K562 (cell line): Measurements from ENCODE around the gene EAPP. TPM values are rescaled to one million over a fixed set of nuclear protein-coding genes. Genes with fewer than 3 reads are reported as not detected.

Source experiments
- ATAC-seq: fragments of 200-7000 bp; cut with Tn5 transposase; 3 replicates; pipeline ENCODE4 v1.9.1; 2020; ENCODE audit warnings: moderate library complexity
- BruUV-seq: library from RNA; stranded (reverse); fragments of 400-500 nt; replicated peaks from 2 replicates; lab custom pipeline; 2021; lab: Mats Ljungman, UMichigan
- CTCF ChIA-PET: fragments of 300-600 bp; formaldehyde crosslinking; extraction: SDS; loops from one replicate; lab custom pipeline; 2021; ENCODE audit warnings: low intra/inter-chr PET ratio; lab: Yijun Ruan, JAX
- POLR2A ChIA-PET: fragments of 300-600, 350-650 bp; sonication (Branson Sonifier 250); formaldehyde crosslinking; extraction: SDS; loops from one replicate; lab custom pipeline; 2021; ENCODE audit warnings: antibody characterized with exemption, inconsistent platforms; lab: Yijun Ruan, JAX
- DNase-seq, 4 experiments: peaks; one replicate each; pipeline versions ENCODE4 v3.0.0 to v3.0.0-alpha.2; 2011 to 2018; ENCODE audit warnings: low spot score in 3 of 4, mixed read lengths in 3 of 4; ENCODE audit errors: extremely low read depth in 1 of 4
- FAIRE-seq: peaks from 2 replicates; lab custom pipeline; 2011; peaks lifted over from hg19 to GRCh38; lab: Jason Lieb, UNC
- H2AFZ ChIP-seq: 2 replicates; pipeline ENCODE4 v1.6.0; 2011; ENCODE audit warnings: low read depth, low read length, control low read depth, inconsistent platforms
- H3K27ac ChIP-seq: fragments of 200-600 bp; 3 replicates; pipeline ENCODE4 v1.8.0; 2011; ENCODE audit warnings: low read depth, mild to moderate bottlenecking, control low read depth, inconsistent platforms, low read length, moderate library complexity, mixed read lengths; ENCODE audit errors: extremely low read depth
- H3K27me3 ChIP-seq, 2 experiments: fragments of 300-600 bp in 1 of 2; 2 replicates in 1 of 2; 3 replicates in 1 of 2; pipeline versions ENCODE4 v1.6.0 to v1.8.0; 2011; ENCODE audit warnings: inconsistent platforms in 2 of 2, low read length in 2 of 2, mild to moderate bottlenecking in 1 of 2, mixed read lengths in 1 of 2, moderate library complexity in 1 of 2; ENCODE audit not compliant: control insufficient read depth in 2 of 2, insufficient read depth in 2 of 2
- H3K36me3 ChIP-seq: fragments of 300-600 bp; 3 replicates; pipeline ENCODE4 v1.8.0; 2011; ENCODE audit warnings: mild to moderate bottlenecking, low read length, inconsistent platforms; ENCODE audit not compliant: control insufficient read depth, insufficient read depth
- H3K4me1 ChIP-seq, 2 experiments: fragments of 200-600 bp in 1 of 2; replicated peaks in 1 of 2; 2 replicates in 1 of 2; 3 replicates in 1 of 2; pipeline versions ENCODE4 v1.5.1 to v1.8.0; 2011; ENCODE audit warnings: inconsistent platforms in 2 of 2, low read length in 2 of 2, mild to moderate bottlenecking in 1 of 2, mixed read lengths in 1 of 2, moderate library complexity in 1 of 2; ENCODE audit not compliant: control insufficient read depth in 2 of 2, insufficient read depth in 2 of 2
- H3K4me2 ChIP-seq: 2 replicates; pipeline ENCODE4 v1.6.1; 2011; ENCODE audit warnings: low read length, control low read depth, inconsistent platforms, mixed read lengths; ENCODE audit not compliant: insufficient read depth
- H3K4me3 ChIP-seq: fragments of 200-600 bp; sonication (generic), shearing (Covaris generic); 2 replicates; pipeline ENCODE4 v1.5.1; 2016; ENCODE audit warnings: control low read depth, inconsistent platforms
- H3K79me2 ChIP-seq: fragments of 200-600 bp; 3 replicates; pipeline ENCODE4 v1.8.0; 2011; ENCODE audit warnings: low read length, inconsistent platforms; ENCODE audit not compliant: control insufficient read depth, insufficient read depth
- H3K9ac ChIP-seq, 2 experiments: 2 replicates each; pipeline versions ENCODE4 v1.6.0 to v1.6.1; 2011; ENCODE audit warnings: low read depth in 2 of 2, low read length in 2 of 2, control low read depth in 1 of 2, inconsistent platforms in 1 of 2, mild to moderate bottlenecking in 1 of 2, mixed read lengths in 1 of 2; ENCODE audit not compliant: insufficient read depth in 1 of 2
- H3K9me1 ChIP-seq: one replicate; pipeline ENCODE4 v1.6.0; 2011; ENCODE audit warnings: inconsistent platforms, mild to moderate bottlenecking, low read length, moderate library complexity; ENCODE audit not compliant: control insufficient read depth, insufficient read depth
- H3K9me3 ChIP-seq: replicated peaks from 2 replicates; pipeline ENCODE4 v1.5.1; 2011; ENCODE audit warnings: low read depth, low read length, inconsistent platforms; ENCODE audit not compliant: control insufficient read depth, insufficient read depth
- H4K20me1 ChIP-seq: replicated peaks from 2 replicates; pipeline ENCODE4 v1.6.1; 2011; ENCODE audit warnings: low read length, inconsistent platforms, mixed read lengths; ENCODE audit not compliant: control insufficient read depth, insufficient read depth
- BMI1 ChIP-seq: fragments of 150-350 bp; IDR thresholded peaks from 2 replicates; pipeline ENCODE4 v1.6.1; 2014; ENCODE audit warnings: low read length
- BRD9 ChIP-seq: fragments of 450-650 bp; IDR thresholded peaks from 2 replicates; pipeline ENCODE4 v1.6.1; 2018; ENCODE audit warnings: low read depth; ENCODE audit not compliant: partially characterized antibody
- CCNT2 ChIP-seq: IDR thresholded peaks from 2 replicates; pipeline ENCODE4 v1.6.1; 2011; ENCODE audit warnings: borderline replicate concordance, low read depth, mild to moderate bottlenecking, moderate library complexity, mixed read lengths, low read length; ENCODE audit not compliant: insufficient read length; ENCODE audit errors: extremely low read depth
- FIP1L1 ChIP-seq: fragments of 200-400 bp; formaldehyde crosslinking; IDR thresholded peaks from 2 replicates; pipeline ENCODE4 v1.6.1; 2018; ENCODE audit warnings: mild to moderate bottlenecking, low read depth, low read length; ENCODE audit not compliant: poor library complexity, severe bottlenecking
- FOSL1 ChIP-seq: fragments of 200-800 bp; sonication (Bioruptor generic); conservative IDR thresholded peaks from 2 replicates; pipeline ENCODE4 v1.6.1; 2016; ENCODE audit warnings: missing genetic modification characterization, missing compliant biosample characterization
- GATA2 ChIP-seq: sonication (generic); formaldehyde crosslinking; IDR thresholded peaks from 2 replicates; pipeline ENCODE4 v1.4.0; 2020; ENCODE audit warnings: mild to moderate bottlenecking, missing genetic modification reagents
- MAFG ChIP-seq: fragments of 450-650 bp; conservative IDR thresholded peaks from 2 replicates; pipeline ENCODE4 v1.6.1; 2016; ENCODE audit warnings: missing genetic modification characterization, missing compliant biosample characterization
- NFXL1 ChIP-seq: fragments of 450-650 bp; formaldehyde crosslinking; IDR thresholded peaks from 2 replicates; pipeline ENCODE4 v1.4.0; 2021; ENCODE audit warnings: mild to moderate bottlenecking
- PBX2 ChIP-seq, 2 experiments: IDR thresholded peaks in 1 of 2; conservative IDR thresholded peaks in 1 of 2; 2 replicates each; pipeline ENCODE4 v1.6.1; 2016; ENCODE audit warnings: low read depth in 2 of 2, mild to moderate bottlenecking in 1 of 2, missing compliant biosample characterization in 1 of 2, missing genetic modification characterization in 1 of 2, moderate library complexity in 1 of 2
- PRMT5 ChIP-seq: sonication (generic); formaldehyde crosslinking; IDR thresholded peaks from 2 replicates; pipeline ENCODE4 v1.5.0; 2020; ENCODE audit warnings: missing genetic modification reagents
- SIX5 ChIP-seq, 2 experiments: IDR thresholded peaks; 2 replicates each; pipeline ENCODE4 v1.6.1; 2011; ENCODE audit warnings: low read length in 2 of 2, borderline replicate concordance in 1 of 2, low read depth in 1 of 2, mild to moderate bottlenecking in 1 of 2, moderate library complexity in 1 of 2; ENCODE audit not compliant: insufficient read depth in 1 of 2
- TCFL5 ChIP-seq: fragments of 250-450 bp; sonication (Bioruptor Pico); conservative IDR thresholded peaks from 2 replicates; pipeline ENCODE4 v1.6.1; 2021; ENCODE audit warnings: mild to moderate bottlenecking, moderate library complexity, matching md5 sums
- ZNF431 ChIP-seq: sonication (generic); formaldehyde crosslinking; IDR thresholded peaks from 2 replicates; pipeline ENCODE4 v1.8.0; 2022; ENCODE audit warnings: mild to moderate bottlenecking, missing genetic modification reagents
- ZNF785 ChIP-seq: fragments of 250-450 bp; sonication (Bioruptor Pico); IDR thresholded peaks from 2 replicates; pipeline ENCODE4 v1.4.0; 2020; ENCODE audit warnings: mild to moderate bottlenecking
- WGBS: fragments of 100-300 bp; shearing (Covaris generic); methylation state at CpG from one replicate; pipeline ENCODE4 v1.1.6; 2016; ENCODE audit warnings: low coverage, mixed read lengths; ENCODE audit not compliant: insufficient coverage; ENCODE audit errors: missing lambda C conversion rate; 5-methylcytosine and 5-hydroxymethylcytosine counted together
- in situ Hi-C: fragments of 300-500 bp; cut with MboI; formaldehyde crosslinking; loops from 4 replicates; pipeline ENCODE4 v1.15.0; 2018; ENCODE audit warnings: inconsistent platforms, mixed read lengths
- intact Hi-C: fragments of 100-400 bp; cut with micrococcal nuclease; formaldehyde crosslinking; loops from 2 replicates; pipeline ENCODE4 v1.14.2; 2022
- polyA plus RNA-seq, 8 experiments: library from polyadenylated mRNA; depleted of rRNA in 4 of 8; stranded (reverse) in 5 of 8; unstranded in 3 of 8; fragments of >200 nt; fragmentation: Nextera tagmentation in 2 of 8; fragmentation: Illumina TruSeq in 1 of 8; extraction: Ambion mirVana in 2 of 8; extraction: Trizol in 1 of 8; gene quantifications; 2 replicates each; pipeline versions ENCODE4 v1.2.1 to v1.2.3, GENCODE V29; 2011 to 2014; ENCODE audit warnings: inconsistent platforms in 1 of 8, missing spikeins in 1 of 8
- total RNA-seq, 7 experiments: library from RNA; depleted of rRNA in 6 of 7; stranded (reverse); fragments of >200 nt in 6 of 7; fragmentation: Illumina TruSeq in 2 of 7; extraction: Trizol in 2 of 7; gene quantifications; 2 replicates each; pipeline versions ENCODE4 v1.2.1 to v1.2.3, GENCODE V29; 2011 to 2021; ENCODE audit warnings: low replicate concordance in 1 of 7
- TF ChIP-seq, protein P1 (sequence below): fragments of 250-450 bp; sonication (Bioruptor Pico); IDR thresholded peaks from 2 replicates; pipeline ENCODE4 v1.8.0; 2021; ENCODE audit warnings: borderline replicate concordance, mild to moderate bottlenecking, moderate library complexity; ENCODE audit not compliant: poor library complexity, severe bottlenecking
- TF ChIP-seq, protein P2 (sequence below): fragments of 450-650 bp; formaldehyde crosslinking; IDR thresholded peaks from 2 replicates; pipeline ENCODE4 v1.4.0; 2020; ENCODE audit warnings: mild to moderate bottlenecking, moderate library complexity

EAPP gene
- total and polyA plus RNA-seq, 9 of the 15 experiments (the other 6 are each of a cell fraction or from before 2014, with no cell fraction given): 19.0 to 67.6 (median 30.3) TPM

DNA sequence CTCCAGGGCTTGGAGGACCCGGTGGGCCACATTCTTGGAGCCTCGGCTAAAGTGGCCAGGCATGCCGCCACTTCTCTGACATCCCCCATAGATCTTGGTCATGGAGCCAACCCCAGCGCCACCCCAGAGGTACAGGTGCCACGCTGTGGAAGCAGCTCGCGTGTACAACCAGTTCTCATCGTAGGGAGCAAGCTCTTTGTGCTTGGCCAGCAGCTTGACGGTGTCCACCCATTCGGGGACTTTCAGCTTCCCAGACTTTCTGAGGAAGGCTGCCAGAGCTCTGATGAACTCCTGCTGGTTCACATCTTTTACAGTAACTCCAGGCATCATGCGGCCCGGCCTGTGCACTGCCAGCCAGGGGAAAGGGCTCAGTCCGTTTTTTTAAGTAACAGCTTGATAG lies 29.3 kb upstream of the EAPP start:
- peaks cover 50% of the 10 kb centered on the region; the same call in 1 of the 3 replicates for H3K36me3 ChIP-seq
- no peak overlapping the region for H3K9ac ChIP-seq
- H3K4me1 ChIP-seq: no peaks in the 10 kb centered on the region
- no peak overlapping the region for H3K4me2 ChIP-seq
- H2AFZ ChIP-seq: no peak overlapping the region
- ATAC-seq: no peak
- H4K20me1 ChIP-seq: no peaks in the 10 kb centered on the region
- H3K9me1 ChIP-seq: no peaks in the 10 kb centered on the region
- POLR2A ChIA-PET: interaction anchor here (0.7 kb wide), 1 partner anchor 43 kb away, joined by 3 read pairs; no protein-coding TSS in a partner anchor
- no peaks in the 10 kb centered on the region for H3K9me3 ChIP-seq
- no peak for FAIRE-seq
- no peaks in the 10 kb centered on the region for H3K27me3 ChIP-seq
- in situ Hi-C loops: no loop called here
- no peak overlapping the region for H3K4me3 ChIP-seq
- intact Hi-C loops: no loop called here
- H3K27ac ChIP-seq: no peak overlapping the region
- DNase-seq: no peak
- WGBS: 100% methylated on average over 9 of the region's 13 CpGs
- CTCF ChIA-PET: no interaction called here
- no peaks in the 10 kb centered on the region for H3K79me2 ChIP-seq
- BruUV-seq: no TSS peak
- TF ChIP-seq CCNT2: no peak
- TF ChIP-seq FOSL1: no peak
- no peak for TF ChIP-seq ZNF785 (CRISPR knock-in tag)
- no peak for TF ChIP-seq NFXL1
- no peak for TF ChIP-seq GATA2 (CRISPR knock-in tag)
- TF ChIP-seq ZNF431 (CRISPR knock-in tag): no peak
- no peak for TF ChIP-seq TCFL5 (CRISPR knock-in tag)
- TF ChIP-seq, protein P1, sequence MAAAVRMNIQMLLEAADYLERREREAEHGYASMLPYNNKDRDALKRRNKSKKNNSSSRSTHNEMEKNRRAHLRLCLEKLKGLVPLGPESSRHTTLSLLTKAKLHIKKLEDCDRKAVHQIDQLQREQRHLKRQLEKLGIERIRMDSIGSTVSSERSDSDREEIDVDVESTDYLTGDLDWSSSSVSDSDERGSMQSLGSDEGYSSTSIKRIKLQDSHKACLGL (CRISPR knock-in tag): no peak
- no peak for TF ChIP-seq SIX5 (IDR thresholded peaks at IDR 0.05; ENCODE audit: borderline replicate concordance in 1 of 2, insufficient read depth in 1 of 2, low read depth in 1 of 2, low read length in 2 of 2)
- no peak for TF ChIP-seq BRD9
- TF ChIP-seq, protein P2, sequence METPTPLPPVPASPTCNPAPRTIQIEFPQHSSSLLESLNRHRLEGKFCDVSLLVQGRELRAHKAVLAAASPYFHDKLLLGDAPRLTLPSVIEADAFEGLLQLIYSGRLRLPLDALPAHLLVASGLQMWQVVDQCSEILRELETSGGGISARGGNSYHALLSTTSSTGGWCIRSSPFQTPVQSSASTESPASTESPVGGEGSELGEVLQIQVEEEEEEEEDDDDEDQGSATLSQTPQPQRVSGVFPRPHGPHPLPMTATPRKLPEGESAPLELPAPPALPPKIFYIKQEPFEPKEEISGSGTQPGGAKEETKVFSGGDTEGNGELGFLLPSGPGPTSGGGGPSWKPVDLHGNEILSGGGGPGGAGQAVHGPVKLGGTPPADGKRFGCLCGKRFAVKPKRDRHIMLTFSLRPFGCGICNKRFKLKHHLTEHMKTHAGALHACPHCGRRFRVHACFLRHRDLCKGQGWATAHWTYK (CRISPR knock-in tag): no peak
- no peak for TF ChIP-seq BMI1
- TF ChIP-seq MAFG (tag): no peak
- TF ChIP-seq PBX2 (CRISPR knock-in tag; IDR thresholded peaks at IDR 0.05; ENCODE audit: low read depth): no peak
- no peak for TF ChIP-seq PBX2 (tag; conservative IDR thresholded peaks at IDR 0.05; ENCODE audit: low read depth)
- TF ChIP-seq PRMT5 (CRISPR knock-in tag): no peak
- TF ChIP-seq FIP1L1: no peak
